SK-N-SH (cell line): ENCODE results near the gene FAM124A.

Experiments used
- EZH2phosphoT487 ChIP-seq: fragments of 200-600 bp; sonication (generic); IDR thresholded peaks from 2 replicates; pipeline ENCODE4 v1.6.1; 2017; ENCODE audit warnings: low read depth, mixed run types, mild to moderate bottlenecking, antibody characterized with exemption, moderate library complexity, borderline replicate concordance
- FOXM1 ChIP-seq: IDR thresholded peaks from 2 replicates; pipeline ENCODE4 v1.4.0; 2012; ENCODE audit warnings: low read depth, mild to moderate bottlenecking
- GABPA ChIP-seq: IDR thresholded peaks from 2 replicates; pipeline ENCODE4 v1.4.0; 2012; ENCODE audit warnings: low read depth, mild to moderate bottlenecking
- JUND ChIP-seq: IDR thresholded peaks from 2 replicates; pipeline ENCODE4 v1.4.0; 2012
- MXI1 ChIP-seq: IDR thresholded peaks from 2 replicates; pipeline ENCODE4 v1.6.1; 2012; ENCODE audit warnings: mild to moderate bottlenecking, low read depth, low read length, improper control_type of control experiment
- NFIC ChIP-seq: IDR thresholded peaks from 2 replicates; pipeline ENCODE4 v1.4.0; 2012; ENCODE audit warnings: borderline replicate concordance
- POLR2AphosphoS5 ChIP-seq: IDR thresholded peaks from 2 replicates; pipeline ENCODE4 v1.6.1; 2012; ENCODE audit warnings: low read depth, low read length
- RXRA ChIP-seq: IDR thresholded peaks from 2 replicates; pipeline ENCODE4 v1.4.0; 2012; ENCODE audit warnings: low read depth, mild to moderate bottlenecking, borderline replicate concordance
- SMC3 ChIP-seq: IDR thresholded peaks from 2 replicates; pipeline ENCODE4 v1.6.1; 2012; ENCODE audit warnings: low read depth, low read length, improper control_type of control experiment
- TF ChIP-seq, protein P1 (sequence below): fragments of 200-600 bp; sonication (generic); IDR thresholded peaks from 2 replicates; pipeline ENCODE4 v1.6.1; 2017; ENCODE audit warnings: antibody characterized with exemption, mild to moderate bottlenecking, moderate library complexity
- TF ChIP-seq, protein P2 (sequence below): IDR thresholded peaks from 2 replicates; pipeline ENCODE4; 2012

DNA sequence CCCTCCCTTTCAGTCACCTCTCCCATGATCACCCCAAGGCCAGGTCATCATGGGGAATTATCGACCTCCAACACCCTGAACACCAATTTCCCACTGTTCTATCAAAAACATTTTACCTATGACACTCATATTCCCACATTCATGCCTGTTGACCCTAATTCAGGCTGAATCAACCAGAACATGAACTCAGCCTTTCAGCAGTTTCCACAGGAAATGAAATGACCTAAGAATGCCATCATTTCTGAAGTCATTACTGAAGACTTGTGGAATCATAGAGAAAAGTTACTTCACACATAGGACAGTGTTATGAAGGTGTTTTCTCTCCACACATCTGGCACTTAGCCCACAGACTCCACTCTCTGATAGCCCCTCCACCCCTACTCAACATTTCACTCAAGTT, 29.9 kb upstream of the FAM124A start:
- TF ChIP-seq NFIC (no peak), JUND (no peak), EZH2phosphoT487 (no peak), GABPA (no peak), MXI1 (no peak), RXRA (no peak), FOXM1 (no peak), SMC3 (no peak), POLR2AphosphoS5 (no peak)
- TF ChIP-seq, protein P1, sequence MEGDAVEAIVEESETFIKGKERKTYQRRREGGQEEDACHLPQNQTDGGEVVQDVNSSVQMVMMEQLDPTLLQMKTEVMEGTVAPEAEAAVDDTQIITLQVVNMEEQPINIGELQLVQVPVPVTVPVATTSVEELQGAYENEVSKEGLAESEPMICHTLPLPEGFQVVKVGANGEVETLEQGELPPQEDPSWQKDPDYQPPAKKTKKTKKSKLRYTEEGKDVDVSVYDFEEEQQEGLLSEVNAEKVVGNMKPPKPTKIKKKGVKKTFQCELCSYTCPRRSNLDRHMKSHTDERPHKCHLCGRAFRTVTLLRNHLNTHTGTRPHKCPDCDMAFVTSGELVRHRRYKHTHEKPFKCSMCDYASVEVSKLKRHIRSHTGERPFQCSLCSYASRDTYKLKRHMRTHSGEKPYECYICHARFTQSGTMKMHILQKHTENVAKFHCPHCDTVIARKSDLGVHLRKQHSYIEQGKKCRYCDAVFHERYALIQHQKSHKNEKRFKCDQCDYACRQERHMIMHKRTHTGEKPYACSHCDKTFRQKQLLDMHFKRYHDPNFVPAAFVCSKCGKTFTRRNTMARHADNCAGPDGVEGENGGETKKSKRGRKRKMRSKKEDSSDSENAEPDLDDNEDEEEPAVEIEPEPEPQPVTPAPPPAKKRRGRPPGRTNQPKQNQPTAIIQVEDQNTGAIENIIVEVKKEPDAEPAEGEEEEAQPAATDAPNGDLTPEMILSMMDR: no peak
- TF ChIP-seq, protein P2, sequence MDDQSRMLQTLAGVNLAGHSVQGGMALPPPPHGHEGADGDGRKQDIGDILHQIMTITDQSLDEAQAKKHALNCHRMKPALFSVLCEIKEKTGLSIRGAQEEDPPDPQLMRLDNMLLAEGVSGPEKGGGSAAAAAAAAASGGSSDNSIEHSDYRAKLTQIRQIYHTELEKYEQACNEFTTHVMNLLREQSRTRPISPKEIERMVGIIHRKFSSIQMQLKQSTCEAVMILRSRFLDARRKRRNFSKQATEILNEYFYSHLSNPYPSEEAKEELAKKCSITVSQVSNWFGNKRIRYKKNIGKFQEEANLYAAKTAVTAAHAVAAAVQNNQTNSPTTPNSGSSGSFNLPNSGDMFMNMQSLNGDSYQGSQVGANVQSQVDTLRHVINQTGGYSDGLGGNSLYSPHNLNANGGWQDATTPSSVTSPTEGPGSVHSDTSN: no peak
